Measurements from ENCODE around the gene CCSER1.
"Not testable (repeated sequence)": the region's sequence is repeated elsewhere in the genome, so short reads cannot be mapped to it uniquely, and the experiment has no call there.

The CCSER1 gene

GRCh38 chr4:90730752-90731151, 603.6 kb downstream of the CCSER1 start:
- no peak for DNase-seq

GRCh38 chr4:90733211-90733610, 606.0 kb downstream of the CCSER1 start:
- DNase-seq: no peak

- no peak for DNase-seq
Observed at GRCh38 chr4:90745176-90745575, 618.0 kb downstream of the CCSER1 start.

- no peak for DNase-seq
Observed at GRCh38 chr4:90753068-90753467, 625.9 kb downstream of the CCSER1 start.

GRCh38 chr4:90757534-90758060, 630.4 kb downstream of the CCSER1 start:
- DNase-seq: no peak

- DNase-seq: no peak
Observed at GRCh38 chr4:90760059-90760458, 632.9 kb downstream of the CCSER1 start.

GRCh38 chr4:90766837-90767236, 639.6 kb downstream of the CCSER1 start:
- DNase-seq: no peak

- DNase-seq: no peak
Observed at GRCh38 chr4:90769251-90769650, 642.1 kb downstream of the CCSER1 start.

- no peak for DNase-seq
Observed at GRCh38 chr4:90780193-90780592, 653.0 kb downstream of the CCSER1 start.

GRCh38 chr4:90786602-90787001, 659.4 kb downstream of the CCSER1 start:
- no peak for DNase-seq

- no peak for DNase-seq
Observed at GRCh38 chr4:90792696-90793095, 665.5 kb downstream of the CCSER1 start.

GRCh38 chr4:90798948-90799347, 671.8 kb downstream of the CCSER1 start:
- no peak for DNase-seq

- no peak for DNase-seq
Observed at GRCh38 chr4:90799895-90800294, 672.7 kb downstream of the CCSER1 start.

- DNase-seq: no peak
Observed at GRCh38 chr4:90815569-90815968, 688.4 kb downstream of the CCSER1 start.

GRCh38 chr4:90816754-90817153, 689.6 kb downstream of the CCSER1 start:
- no peak for DNase-seq

- no peak for DNase-seq
Observed at GRCh38 chr4:90824266-90825150, 697.3 kb downstream of the CCSER1 start.

GRCh38 chr4:90825849-90826248, 698.7 kb downstream of the CCSER1 start:
- no peak for DNase-seq

- DNase-seq: no peak
Observed at GRCh38 chr4:90833706-90834105, 706.5 kb downstream of the CCSER1 start.

GRCh38 chr4:90837241-90837640, 710.0 kb downstream of the CCSER1 start:
- no peak for DNase-seq

GRCh38 chr4:90838859-90839258, 711.7 kb downstream of the CCSER1 start:
- DNase-seq: not testable (repeated sequence)

- DNase-seq: no peak
Observed at GRCh38 chr4:90840291-90840690, 713.1 kb downstream of the CCSER1 start.

GRCh38 chr4:90840828-90841227, 713.6 kb downstream of the CCSER1 start:
- DNase-seq: no peak

GRCh38 chr4:90841676-90842075, 714.5 kb downstream of the CCSER1 start:
- no peak for DNase-seq

- DNase-seq: no peak
Observed at GRCh38 chr4:90842960-90843359, 715.8 kb downstream of the CCSER1 start.

GRCh38 chr4:90844241-90844640, 717.0 kb downstream of the CCSER1 start:
- DNase-seq: no peak
